Smooth muscle cell (in vitro differentiated cells): ENCODE measurements around the gene SNX5. TPM values are rescaled to one million over a fixed set of nuclear protein-coding genes. Genes with fewer than 3 reads are reported as not detected.

Experiments used
- DNase-seq: peaks from one replicate; lab custom pipeline; 2025; ENCODE audit not compliant: unreplicated experiment; lab: John Stamatoyannopoulos, UW
- H2AFZ ChIP-seq: fragments of 200-600 bp; sonication (generic); 2 replicates; pipeline ENCODE4 v1.6.0; 2016; ENCODE audit warnings: antibody characterized with exemption, low read depth, mild to moderate bottlenecking
- H3F3A ChIP-seq: fragments of 200-600 bp; sonication (generic); 2 replicates; pipeline ENCODE4 v1.6.0; 2017; ENCODE audit warnings: antibody characterized with exemption, low read depth
- H3K27ac ChIP-seq: fragments of 200-600 bp; sonication (generic); 2 replicates; pipeline ENCODE4 v1.5.1; 2016; ENCODE audit warnings: low read depth, mild to moderate bottlenecking
- H3K27me3 ChIP-seq: fragments of 200-600 bp; sonication (generic); 2 replicates; pipeline ENCODE4 v1.6.1; 2016; ENCODE audit warnings: low read depth, mild to moderate bottlenecking
- H3K36me3 ChIP-seq: fragments of 200-600 bp; sonication (generic); 2 replicates; pipeline ENCODE4 v1.5.1; 2016; ENCODE audit warnings: low read depth
- H3K4me1 ChIP-seq: fragments of 200-600 bp; sonication (generic); 2 replicates; pipeline ENCODE4 v1.5.1; 2016; ENCODE audit warnings: low read depth
- H3K4me2 ChIP-seq: fragments of 200-600 bp; sonication (generic); 2 replicates; pipeline ENCODE4 v1.6.0; 2016; ENCODE audit warnings: mild to moderate bottlenecking
- H3K4me3 ChIP-seq: fragments of 200-600 bp; sonication (generic); 2 replicates; pipeline ENCODE4 v1.5.1; 2016; ENCODE audit warnings: mild to moderate bottlenecking
- H3K79me2 ChIP-seq: fragments of 200-600 bp; sonication (generic); 2 replicates; pipeline ENCODE4 v1.6.0; 2016; ENCODE audit warnings: low read depth, mild to moderate bottlenecking
- H3K9ac ChIP-seq: fragments of 200-600 bp; sonication (generic); 2 replicates; pipeline ENCODE4 v1.6.0; 2016; ENCODE audit warnings: low read depth
- H3K9me3 ChIP-seq: fragments of 200-600 bp; sonication (generic); replicated peaks from 2 replicates; pipeline ENCODE4 v1.5.1; 2016; ENCODE audit warnings: low read depth
- H4K20me1 ChIP-seq: fragments of 200-600 bp; sonication (generic); 2 replicates; pipeline ENCODE4 v1.6.0; 2016; ENCODE audit warnings: low read depth
- WGBS: methylation state at CpG from one replicate; pipeline ENCODE4 v1.1.7; 2016; ENCODE audit warnings: low lambda C conversion rate; 5-methylcytosine and 5-hydroxymethylcytosine counted together
- polyA plus RNA-seq: library from polyadenylated mRNA; unstranded; fragments of >200 nt; fragmentation: Nextera tagmentation; extraction: Ambion mirVana; gene quantifications from 2 replicates; pipeline ENCODE4 v1.2.1, GENCODE V29; 2016
- total RNA-seq: library from RNA; depleted of rRNA; stranded (reverse); fragments of >200 nt; gene quantifications from 2 replicates; pipeline ENCODE4 v1.2.3, GENCODE V29; 2014
- TF ChIP-seq, protein P1 (sequence below): fragments of 200-600 bp; sonication (generic); IDR thresholded peaks from 2 replicates; pipeline ENCODE4 v1.5.1; 2017; ENCODE audit warnings: borderline replicate concordance, mild to moderate bottlenecking, antibody characterized with exemption; ENCODE audit not compliant: insufficient read depth, poor library complexity, severe bottlenecking

SNX5 gene
- total and polyA plus RNA-seq, 2 experiments from 2014 or later, result 46.3 to 100 TPM

DNA sequence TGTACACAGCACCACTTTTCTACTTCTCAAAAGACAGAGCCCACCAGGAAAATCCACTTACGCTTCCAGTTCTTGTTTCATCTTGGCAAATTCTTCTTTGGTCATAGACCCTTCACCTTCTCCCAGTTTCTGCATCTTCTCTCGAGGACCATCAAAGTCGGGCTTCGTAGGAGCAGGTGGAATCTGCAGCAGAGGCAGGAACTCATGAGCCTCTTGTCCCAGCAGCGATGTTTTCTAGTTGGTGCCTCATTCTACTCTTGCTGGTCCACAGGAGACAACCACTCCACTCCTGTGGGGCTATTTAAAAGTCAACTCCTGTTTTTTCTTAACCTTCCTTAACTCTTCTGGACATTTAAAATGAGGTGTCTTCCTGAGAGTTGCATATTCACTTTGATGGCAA lies 14.7 kb downstream of the SNX5 start:
- Histone ChIP-seq H3K9ac (no peak overlapping the region), H3K9me3 (no peaks in the 10 kb centered on the region), H3F3A (peaks cover 20% of the 10 kb centered on the region), H3K36me3 (peaks cover 36% of the 10 kb centered on the region), H3K27me3 (no peaks in the 10 kb centered on the region), H3K4me2 (no peak overlapping the region), H3K27ac (no peak overlapping the region), H3K79me2 (peaks cover 84% of the 10 kb centered on the region), H4K20me1 (peaks cover 94% of the 10 kb centered on the region), H3K4me1 (peaks cover 5% of the 10 kb centered on the region), H3K4me3 (no peak overlapping the region), H2AFZ (no peak overlapping the region)
- DNase-seq, result no peak
- WGBS, result 98% methylated on average over 5 of the region's 5 CpGs
- TF ChIP-seq, protein P1, sequence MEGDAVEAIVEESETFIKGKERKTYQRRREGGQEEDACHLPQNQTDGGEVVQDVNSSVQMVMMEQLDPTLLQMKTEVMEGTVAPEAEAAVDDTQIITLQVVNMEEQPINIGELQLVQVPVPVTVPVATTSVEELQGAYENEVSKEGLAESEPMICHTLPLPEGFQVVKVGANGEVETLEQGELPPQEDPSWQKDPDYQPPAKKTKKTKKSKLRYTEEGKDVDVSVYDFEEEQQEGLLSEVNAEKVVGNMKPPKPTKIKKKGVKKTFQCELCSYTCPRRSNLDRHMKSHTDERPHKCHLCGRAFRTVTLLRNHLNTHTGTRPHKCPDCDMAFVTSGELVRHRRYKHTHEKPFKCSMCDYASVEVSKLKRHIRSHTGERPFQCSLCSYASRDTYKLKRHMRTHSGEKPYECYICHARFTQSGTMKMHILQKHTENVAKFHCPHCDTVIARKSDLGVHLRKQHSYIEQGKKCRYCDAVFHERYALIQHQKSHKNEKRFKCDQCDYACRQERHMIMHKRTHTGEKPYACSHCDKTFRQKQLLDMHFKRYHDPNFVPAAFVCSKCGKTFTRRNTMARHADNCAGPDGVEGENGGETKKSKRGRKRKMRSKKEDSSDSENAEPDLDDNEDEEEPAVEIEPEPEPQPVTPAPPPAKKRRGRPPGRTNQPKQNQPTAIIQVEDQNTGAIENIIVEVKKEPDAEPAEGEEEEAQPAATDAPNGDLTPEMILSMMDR, result no peak

DNA sequence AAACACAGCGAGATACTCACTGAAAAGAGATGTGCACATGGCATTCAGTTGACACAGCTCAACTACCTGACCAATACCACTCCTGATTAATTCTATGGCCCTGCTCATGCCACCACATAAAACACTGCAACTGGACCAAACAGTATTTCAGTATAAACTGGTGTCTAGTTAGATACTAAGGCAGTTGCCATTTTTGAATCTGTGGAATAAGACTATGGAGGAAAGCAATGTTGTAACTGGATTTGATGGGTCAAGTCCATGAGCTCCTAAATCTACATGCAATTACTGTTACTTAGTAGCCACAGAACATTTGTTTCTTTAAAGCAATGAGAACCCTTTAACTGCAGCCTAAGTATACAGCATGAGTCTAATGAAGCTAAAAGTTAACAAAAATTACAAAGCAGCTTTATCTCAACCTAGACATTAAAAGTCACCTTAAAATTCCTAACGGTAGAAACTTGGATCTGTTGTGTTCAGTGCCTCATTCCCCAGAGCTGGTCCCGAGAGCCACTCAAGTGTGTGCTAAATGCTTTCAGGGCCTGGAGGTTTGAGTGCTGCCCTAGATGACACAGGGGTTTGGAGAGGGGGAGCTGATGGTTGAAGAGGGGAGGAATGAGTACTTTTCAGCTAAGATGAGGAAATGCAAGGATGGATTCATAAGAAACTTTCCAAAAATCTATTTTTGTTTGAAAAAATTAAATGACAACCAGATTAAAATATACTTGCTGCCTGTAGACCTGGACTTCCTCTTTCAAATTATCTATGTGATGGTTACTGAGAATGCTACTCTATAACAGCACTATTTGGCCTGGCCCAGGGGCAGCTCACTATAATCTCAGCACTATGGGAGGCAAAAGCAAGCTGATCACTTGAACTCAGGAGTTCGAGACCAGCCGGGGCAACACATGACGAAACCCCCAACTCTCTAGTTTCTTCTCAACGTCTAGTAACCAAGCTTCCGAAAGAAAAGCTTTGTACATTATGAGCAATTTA lies 15.6 kb downstream of the SNX5 start:
- H3K79me2 ChIP-seq, result peaks cover 75% of the 10 kb centered on the region
- WGBS, result 98% methylated on average over 8 of the region's 8 CpGs
- no peak overlapping the region for H3K4me3 ChIP-seq
- no peak overlapping the region for H3K27ac ChIP-seq
- H4K20me1 ChIP-seq, result peaks cover 91% of the 10 kb centered on the region
- no peaks in the 10 kb centered on the region for H3K9me3 ChIP-seq
- H2AFZ ChIP-seq, result no peak overlapping the region
- H3K36me3 ChIP-seq, result peaks cover 43% of the 10 kb centered on the region
- H3F3A ChIP-seq, result peaks cover 19% of the 10 kb centered on the region
- no peak overlapping the region for H3K4me2 ChIP-seq
- TF ChIP-seq, protein P1, result no peak
- no peaks in the 10 kb centered on the region for H3K4me1 ChIP-seq
- no peaks in the 10 kb centered on the region for H3K27me3 ChIP-seq
- DNase-seq, result no peak
- no peak overlapping the region for H3K9ac ChIP-seq

GRCh38 chr20:17951323-17951722 lies 17.3 kb downstream of the SNX5 start:
- H3K27ac ChIP-seq, result no peak overlapping the region
- H3K79me2 ChIP-seq, result peaks cover 58% of the 10 kb centered on the region
- H3K36me3 ChIP-seq, result peaks cover 59% of the 10 kb centered on the region
- TF ChIP-seq, protein P1, result no peak
- 95% methylated on average over 2 of the region's 2 CpGs for WGBS
- peaks cover 91% of the 10 kb centered on the region for H4K20me1 ChIP-seq
- no peaks in the 10 kb centered on the region for H3K9me3 ChIP-seq
- H2AFZ ChIP-seq, result no peak overlapping the region
- peaks cover 25% of the 10 kb centered on the region for H3F3A ChIP-seq
- no peak for DNase-seq
- no peak overlapping the region for H3K4me3 ChIP-seq
- H3K4me1 ChIP-seq, result no peaks in the 10 kb centered on the region
- no peak overlapping the region for H3K4me2 ChIP-seq
- no peak overlapping the region for H3K9ac ChIP-seq
- H3K27me3 ChIP-seq, result no peaks in the 10 kb centered on the region
